ENCODE data around the gene ACTN1. TPM values are rescaled to one million over a fixed set of nuclear protein-coding genes. Genes with fewer than 3 reads are reported as not detected.

The ACTN1 gene
- total RNA-seq, 1 donor, result 447 TPM

GRCh38 chr14:69012256-69012953 is 33.3 kb upstream of the ACTN1 start:
- Histone ChIP-seq H3K36me3 (ENCODE audit: insufficient read depth, low read length) (no peaks in the 10 kb centered on the region), H3K27ac (ENCODE audit: low read depth, low read length) (no peak overlapping the region), H3K4me2 (ENCODE audit: insufficient read depth, low read length) (no peak overlapping the region), H3K9me3 (ENCODE audit: low read depth, low read length) (no peaks in the 10 kb centered on the region), H3K4me3 (ENCODE audit: insufficient read depth, low read length) (no peak overlapping the region), H2AFZ (ENCODE audit: low read length) (no peak overlapping the region), H4K20me1 (ENCODE audit: insufficient read depth, low read length) (no peaks in the 10 kb centered on the region), H3K79me2 (ENCODE audit: insufficient read depth, low read length) (no peaks in the 10 kb centered on the region), H3K4me1 (ENCODE audit: insufficient read depth, low read length) (peaks cover 26% of the 10 kb centered on the region), H3K27me3 (ENCODE audit: insufficient read depth, low read length) (no peaks in the 10 kb centered on the region)
- DNase-seq (ENCODE audit: insufficient read length, low spot score, missing footprints), result no peak
- TF ChIP-seq CTCF (IDR thresholded peaks at IDR 0.05; ENCODE audit: extremely low read depth, low read depth, low read length), result no peak

- no peak overlapping the region for H3K4me2 ChIP-seq (ENCODE audit: insufficient read depth, low read length)
- H3K36me3 ChIP-seq (ENCODE audit: insufficient read depth, low read length), result no peaks in the 10 kb centered on the region
- TF ChIP-seq CTCF (IDR thresholded peaks at IDR 0.05; ENCODE audit: extremely low read depth, low read depth, low read length), result no peak
- H3K4me1 ChIP-seq (ENCODE audit: insufficient read depth, low read length), result peaks cover 31% of the 10 kb centered on the region
- H3K79me2 ChIP-seq (ENCODE audit: insufficient read depth, low read length), result no peaks in the 10 kb centered on the region
- H3K4me3 ChIP-seq (ENCODE audit: insufficient read depth, low read length), result no peak overlapping the region
- no peaks in the 10 kb centered on the region for H4K20me1 ChIP-seq (ENCODE audit: insufficient read depth, low read length)
- H3K27ac ChIP-seq (ENCODE audit: low read depth, low read length), result no peak overlapping the region
- no peaks in the 10 kb centered on the region for H3K27me3 ChIP-seq (ENCODE audit: insufficient read depth, low read length)
- H2AFZ ChIP-seq (ENCODE audit: low read length), result no peak overlapping the region
- DNase-seq (ENCODE audit: insufficient read length, low spot score, missing footprints), result no peak
- no peaks in the 10 kb centered on the region for H3K9me3 ChIP-seq (ENCODE audit: low read depth, low read length)
These were observed 31.5 kb upstream of the ACTN1 start for GRCh38 chr14:69010648-69011047.

GRCh38 chr14:69008421-69008884 is 29.4 kb upstream of the ACTN1 start:
- H4K20me1 ChIP-seq (ENCODE audit: insufficient read depth, low read length), result no peaks in the 10 kb centered on the region
- TF ChIP-seq CTCF (IDR thresholded peaks at IDR 0.05; ENCODE audit: extremely low read depth, low read depth, low read length), result no peak
- no peaks in the 10 kb centered on the region for H3K36me3 ChIP-seq (ENCODE audit: insufficient read depth, low read length)
- no peak overlapping the region for H3K4me3 ChIP-seq (ENCODE audit: insufficient read depth, low read length)
- H2AFZ ChIP-seq (ENCODE audit: low read length), result peak overlapping the region; percentile 91
- no peak for DNase-seq (ENCODE audit: insufficient read length, low spot score, missing footprints)
- no peak overlapping the region for H3K4me2 ChIP-seq (ENCODE audit: insufficient read depth, low read length)
- H3K9me3 ChIP-seq (ENCODE audit: low read depth, low read length), result no peaks in the 10 kb centered on the region
- peak overlapping the region; percentile 63 for H3K27ac ChIP-seq (ENCODE audit: low read depth, low read length)
- H3K79me2 ChIP-seq (ENCODE audit: insufficient read depth, low read length), result no peaks in the 10 kb centered on the region
- H3K27me3 ChIP-seq (ENCODE audit: insufficient read depth, low read length), result no peaks in the 10 kb centered on the region
- H3K4me1 ChIP-seq (ENCODE audit: insufficient read depth, low read length), result peaks cover 28% of the 10 kb centered on the region

GRCh38 chr14:69006346-69006745 is 27.2 kb upstream of the ACTN1 start:
- Histone ChIP-seq H3K4me1 (ENCODE audit: insufficient read depth, low read length) (peaks cover 22% of the 10 kb centered on the region), H3K27ac (ENCODE audit: low read depth, low read length) (peak overlapping the region; percentile 85), H3K27me3 (ENCODE audit: insufficient read depth, low read length) (no peaks in the 10 kb centered on the region), H2AFZ (ENCODE audit: low read length) (no peak overlapping the region), H3K9me3 (ENCODE audit: low read depth, low read length) (no peaks in the 10 kb centered on the region), H3K79me2 (ENCODE audit: insufficient read depth, low read length) (no peaks in the 10 kb centered on the region), H3K4me2 (ENCODE audit: insufficient read depth, low read length) (no peak overlapping the region), H3K36me3 (ENCODE audit: insufficient read depth, low read length) (no peaks in the 10 kb centered on the region), H4K20me1 (ENCODE audit: insufficient read depth, low read length) (no peaks in the 10 kb centered on the region), H3K4me3 (ENCODE audit: insufficient read depth, low read length) (no peak overlapping the region)
- no peak for TF ChIP-seq CTCF (IDR thresholded peaks at IDR 0.05; ENCODE audit: extremely low read depth, low read depth, low read length)
- DNase-seq (ENCODE audit: insufficient read length, low spot score, missing footprints), result no peak
